H9 (cell line): ENCODE measurements around the gene PCCA. TPM values are rescaled to one million over a fixed set of nuclear protein-coding genes. Genes with fewer than 3 reads are reported as not detected.

Source experiments
- DNase-seq: peaks from one replicate; pipeline ENCODE4 v3.0.0-alpha.2; 2017
- H2AFZ ChIP-seq: one replicate; pipeline ENCODE4 v1.6.1; 2013; ENCODE audit warnings: mild to moderate bottlenecking, low read length, control low read depth, moderate library complexity
- H2AK5ac ChIP-seq: 2 replicates; pipeline ENCODE4 v1.6.1; 2013; ENCODE audit warnings: low read length, control low read depth, mixed read lengths; ENCODE audit not compliant: insufficient read length
- H2BK120ac ChIP-seq: one replicate; pipeline ENCODE4 v1.6.1; 2013; ENCODE audit warnings: low read depth, mild to moderate bottlenecking, low read length, control low read depth, inconsistent platforms; ENCODE audit not compliant: poor library complexity, severe bottlenecking
- H2BK12ac ChIP-seq: 2 replicates; pipeline ENCODE4 v1.6.1; 2013; ENCODE audit warnings: low read length, control low read depth, mixed read lengths, low read depth; ENCODE audit not compliant: insufficient read length
- H2BK15ac ChIP-seq: 2 replicates; pipeline ENCODE4 v1.6.1; 2013; ENCODE audit warnings: low read depth, low read length, control low read depth
- H2BK20ac ChIP-seq: one replicate; pipeline ENCODE4 v1.6.1; 2013; ENCODE audit warnings: low read depth, mild to moderate bottlenecking, low read length, control low read depth, inconsistent platforms; ENCODE audit not compliant: poor library complexity, severe bottlenecking
- H2BK5ac ChIP-seq: 2 replicates; pipeline ENCODE4 v1.6.1; 2013; ENCODE audit warnings: low read length, control low read depth, mixed read lengths; ENCODE audit not compliant: insufficient read length
- H3K14ac ChIP-seq: 2 replicates; pipeline ENCODE4 v1.6.1; 2013; ENCODE audit warnings: low read length, control low read depth; ENCODE audit not compliant: insufficient read depth
- H3K18ac ChIP-seq: 2 replicates; pipeline ENCODE4 v1.6.1; 2013; ENCODE audit warnings: low read depth, mild to moderate bottlenecking, mixed read lengths, low read length, control low read depth; ENCODE audit not compliant: insufficient read length
- H3K23ac ChIP-seq: 2 replicates; pipeline ENCODE4 v1.6.1; 2013; ENCODE audit warnings: low read length, control low read depth, mixed read lengths, low read depth; ENCODE audit not compliant: insufficient read length
- H3K23me2 ChIP-seq: 2 replicates; pipeline ENCODE4 v1.6.1; 2013; ENCODE audit warnings: low read depth, mild to moderate bottlenecking, mixed read lengths, low read length, control low read depth; ENCODE audit not compliant: insufficient read length, poor library complexity, severe bottlenecking
- H3K27ac ChIP-seq: 2 replicates; pipeline ENCODE4 v1.5.1; 2013; ENCODE audit warnings: low read length, control low read depth, mixed read lengths, low read depth; ENCODE audit not compliant: insufficient read length
- H3K27me3 ChIP-seq: 2 replicates; pipeline ENCODE4 v1.6.1; 2013; ENCODE audit warnings: low read length, control low read depth, inconsistent platforms; ENCODE audit not compliant: insufficient read depth
- H3K4ac ChIP-seq: 2 replicates; pipeline ENCODE4 v1.6.1; 2013; ENCODE audit warnings: low read depth, mild to moderate bottlenecking, control low read depth, inconsistent platforms, low read length, moderate library complexity
- H3K4me1 ChIP-seq: 2 replicates; pipeline ENCODE4 v1.6.1; 2013; ENCODE audit warnings: low read length, control low read depth, inconsistent platforms; ENCODE audit not compliant: insufficient read depth
- H3K4me2 ChIP-seq: 2 replicates; pipeline ENCODE4 v1.6.1; 2013; ENCODE audit warnings: low read length, control low read depth, mixed read lengths; ENCODE audit not compliant: insufficient read length, insufficient read depth
- H3K56ac ChIP-seq: 2 replicates; pipeline ENCODE4 v1.6.1; 2013; ENCODE audit warnings: low read depth, mild to moderate bottlenecking, mixed read lengths, low read length, control low read depth; ENCODE audit not compliant: insufficient read length
- H3K79me1 ChIP-seq: 2 replicates; pipeline ENCODE4 v1.6.1; 2013; ENCODE audit warnings: low read depth, mild to moderate bottlenecking, moderate library complexity, low read length, control low read depth, inconsistent platforms; ENCODE audit not compliant: insufficient read depth, poor library complexity, severe bottlenecking
- H3K79me2 ChIP-seq: 2 replicates; pipeline ENCODE4 v1.6.1; 2013; ENCODE audit warnings: low read length, control low read depth, inconsistent platforms; ENCODE audit not compliant: insufficient read depth
- H3K9ac ChIP-seq: 2 replicates; pipeline ENCODE4 v1.6.1; 2013; ENCODE audit warnings: low read length, control low read depth, mixed read lengths; ENCODE audit not compliant: insufficient read length; ENCODE audit errors: extremely low read depth
- H3K9me3 ChIP-seq: one replicate; pipeline ENCODE4 v1.6.1; 2013; ENCODE audit warnings: low read depth, low read length, inconsistent platforms; ENCODE audit not compliant: control insufficient read depth
- H3T11ph ChIP-seq: one replicate; pipeline ENCODE4 v1.6.1; 2013; ENCODE audit warnings: mild to moderate bottlenecking, low read length, control low read depth, inconsistent platforms
- H4K20me1 ChIP-seq: one replicate; pipeline ENCODE4 v1.6.1; 2013; ENCODE audit not compliant: control insufficient read depth, insufficient read length, insufficient read depth
- H4K5ac ChIP-seq: 2 replicates; pipeline ENCODE4 v1.6.1; 2013; ENCODE audit warnings: low read depth, mild to moderate bottlenecking, mixed read lengths, low read length, control low read depth; ENCODE audit not compliant: insufficient read length
- H4K8ac ChIP-seq: replicated peaks from 2 replicates; pipeline ENCODE4 v1.6.1; 2013; ENCODE audit warnings: low read length, control low read depth, mixed read lengths, low read depth; ENCODE audit not compliant: insufficient read length
- H4K91ac ChIP-seq: 2 replicates; pipeline ENCODE4 v1.6.1; 2013; ENCODE audit warnings: low read depth, mild to moderate bottlenecking, moderate library complexity, mixed read lengths, low read length, control low read depth; ENCODE audit not compliant: insufficient read length
- H3K27ac Mint-ChIP-seq, 3 experiments: 2 replicates in 2 of 3; 3 replicates in 1 of 3; pipeline ENCODE4 v1.8.0; 2020 to 2021; ENCODE audit warnings: mixed read lengths in 3 of 3, mild to moderate bottlenecking in 1 of 3, moderate library complexity in 1 of 3
- H3K27me3 Mint-ChIP-seq: 2 replicates; pipeline ENCODE4 v1.8.0; 2021; ENCODE audit warnings: low read depth, mild to moderate bottlenecking, moderate library complexity, mixed read lengths
- H3K36me3 Mint-ChIP-seq, 3 experiments: 2 replicates in 2 of 3; 3 replicates in 1 of 3; pipeline ENCODE4 v1.8.0; 2020 to 2021; ENCODE audit warnings: low read depth in 3 of 3, mixed read lengths in 3 of 3; ENCODE audit not compliant: insufficient read depth in 1 of 3
- H3K4me1 Mint-ChIP-seq, 2 experiments: 2 replicates each; pipeline ENCODE4 v1.8.0; 2020; ENCODE audit warnings: mixed read lengths in 2 of 2
- H3K4me3 Mint-ChIP-seq, 2 experiments: 2 replicates in 1 of 2; 3 replicates in 1 of 2; pipeline ENCODE4 v1.8.0; 2020 to 2021; ENCODE audit warnings: mild to moderate bottlenecking in 2 of 2, mixed read lengths in 2 of 2, moderate library complexity in 1 of 2
- H3K9me3 Mint-ChIP-seq, 2 experiments: 2 replicates in 1 of 2; 3 replicates in 1 of 2; pipeline ENCODE4 v1.8.0; 2020; ENCODE audit warnings: mild to moderate bottlenecking in 2 of 2, mixed read lengths in 2 of 2, moderate library complexity in 1 of 2
- CTCF ChIP-seq: fragments of 200-600 bp; sonication (generic); conservative IDR thresholded peaks from 3 replicates; pipeline ENCODE4 v1.8.0; 2021; ENCODE audit warnings: antibody characterized with exemption, mild to moderate bottlenecking
- WGBS: extraction: QIAGEN DNeasy Blood & Tissue Kit; methylation state at CpG from one replicate; pipeline ENCODE4 v1.1.7; 2013; ENCODE audit warnings: missing lambda C conversion rate, low lambda C conversion rate, mixed read lengths; ENCODE audit not compliant: insufficient read length; ENCODE audit errors: extremely low coverage; 5-methylcytosine and 5-hydroxymethylcytosine counted together
- total RNA-seq: library from RNA; stranded (reverse); gene quantifications from 2 replicates; pipeline ENCODE4 v1.2.1, GENCODE V29; 2021

Gene PCCA
- total RNA-seq, 1 experiment from 2014 or later, result 56.5 TPM

GRCh38 chr13:100403675-100404074 lies 314.8 kb downstream of the PCCA start:
- no peak overlapping the region for H2BK5ac ChIP-seq
- no peak overlapping the region for H3K4ac ChIP-seq
- DNase-seq, result peak; percentile 91
- no peak overlapping the region for H3K4me3 Mint-ChIP-seq
- no peaks in the 10 kb centered on the region for H3K27me3 Mint-ChIP-seq
- H2AK5ac ChIP-seq, result no peak overlapping the region
- no peak overlapping the region for H4K8ac ChIP-seq
- peaks cover 15 to 16% of the 10 kb centered on the region in 2 experiments for H3K4me1 Mint-ChIP-seq
- peaks cover 9% of the 10 kb centered on the region for H3K9me3 ChIP-seq
- H3K27ac ChIP-seq, result no peak overlapping the region
- H2BK20ac ChIP-seq, result no peak overlapping the region
- no peaks in the 10 kb centered on the region; the same call in 1 of the 2 replicates for H3K4me1 ChIP-seq
- no peaks in the 10 kb centered on the region for H3K79me1 ChIP-seq
- H3K56ac ChIP-seq, result no peak overlapping the region
- no peak overlapping the region for H3K4me2 ChIP-seq
- peak overlapping the region; percentile 53 to 95 (median 58) for H3K27ac Mint-ChIP-seq
- H2BK12ac ChIP-seq, result no peak overlapping the region
- H3K9ac ChIP-seq, result no peak overlapping the region
- peaks cover 51 to 70% (median 67%) of the 10 kb centered on the region in 3 experiments for H3K36me3 Mint-ChIP-seq
- no peak overlapping the region for H3K14ac ChIP-seq
- no peak overlapping the region for H3T11ph ChIP-seq
- no peak overlapping the region for H3K23ac ChIP-seq
- H3K79me2 ChIP-seq, result no peaks in the 10 kb centered on the region
- H4K5ac ChIP-seq, result no peak overlapping the region
- no peak overlapping the region for H3K18ac ChIP-seq
- no peak overlapping the region for H2BK15ac ChIP-seq
- no peaks in the 10 kb centered on the region for H3K27me3 ChIP-seq
- TF ChIP-seq CTCF, result no peak
- H3K23me2 ChIP-seq, result no peaks in the 10 kb centered on the region
- H2BK120ac ChIP-seq, result no peak overlapping the region
- WGBS, result no CpG with 5 or more reads among the region's 6 CpGs
- H2AFZ ChIP-seq, result no peak overlapping the region
- H4K20me1 ChIP-seq, result no peaks in the 10 kb centered on the region
- no peak overlapping the region for H4K91ac ChIP-seq
- peaks cover 31 to 37% of the 10 kb centered on the region in 2 experiments for H3K9me3 Mint-ChIP-seq
